HepG2 (cell line): ENCODE data around the gene SCNM1. TPM values are rescaled to one million over a fixed set of nuclear protein-coding genes. Genes with fewer than 3 reads are reported as not detected.
A peak's percentile ranks its signal among the peaks of the same experiment; 100 is the strongest.

Experiments
- BRD4 ChIP-seq: sonication (generic); formaldehyde crosslinking; IDR thresholded peaks from 2 replicates; pipeline ENCODE4 v1.4.0; 2020; ENCODE audit warnings: missing genetic modification reagents
- CCAR2 ChIP-seq: fragments of 200-400 bp; formaldehyde crosslinking; optimal IDR thresholded peaks from 2 replicates; pipeline ENCODE3; 2018; ENCODE audit warnings: low read depth, mild to moderate bottlenecking, low read length, moderate library complexity
- HDAC6 ChIP-seq: fragments of 200-600 bp; sonication (generic); IDR thresholded peaks from 2 replicates; pipeline ENCODE4 v1.7.0; 2017; ENCODE audit warnings: mild to moderate bottlenecking, antibody characterized with exemption, low read length, low read depth
- KAT2B ChIP-seq: fragments of 150-350 bp; IDR thresholded peaks from 2 replicates; pipeline ENCODE4 v1.6.1; 2014; ENCODE audit warnings: low read depth, low read length, borderline replicate concordance
- KLF16 ChIP-seq, 2 experiments: sonication (generic) in 1 of 2; formaldehyde crosslinking in 1 of 2; IDR thresholded peaks; 2 replicates each; pipeline versions ENCODE4 v1.6.1 to v1.8.0; 2016 to 2023; ENCODE audit warnings: missing genetic modification reagents in 2 of 2, missing compliant biosample characterization in 1 of 2
- KLF9 ChIP-seq: IDR thresholded peaks from 2 replicates; pipeline ENCODE4 v1.6.1; 2016; ENCODE audit warnings: low read depth
- KMT2B ChIP-seq: IDR thresholded peaks from 2 replicates; pipeline ENCODE4 v1.6.1; 2016; ENCODE audit warnings: missing genetic modification reagents, missing compliant biosample characterization
- MTF2 ChIP-seq: sonication (generic); formaldehyde crosslinking; IDR thresholded peaks from 2 replicates; pipeline ENCODE4 v1.5.0; 2020; ENCODE audit warnings: missing genetic modification reagents, borderline replicate concordance
- PAF1 ChIP-seq: IDR thresholded peaks from 2 replicates; pipeline ENCODE4 v1.6.1; 2016; ENCODE audit warnings: missing genetic modification reagents, missing compliant biosample characterization
- PHF5A ChIP-seq: IDR thresholded peaks from one replicate; pipeline ENCODE4 v1.6.1; 2018; ENCODE audit warnings: low read depth, missing genetic modification reagents; ENCODE audit not compliant: unreplicated experiment
- PHF8 ChIP-seq: sonication (generic); formaldehyde crosslinking; IDR thresholded peaks from 2 replicates; pipeline ENCODE4 v1.5.0; 2020; ENCODE audit warnings: missing genetic modification reagents
- REXO4 ChIP-seq: sonication (generic); formaldehyde crosslinking; IDR thresholded peaks from 2 replicates; pipeline ENCODE4 v1.8.0; 2022; ENCODE audit warnings: missing genetic modification reagents, mild to moderate bottlenecking, borderline replicate concordance
- ZNF720 ChIP-seq: sonication (generic); formaldehyde crosslinking; IDR thresholded peaks from 2 replicates; pipeline ENCODE4 v1.4.0; 2020; ENCODE audit warnings: missing genetic modification reagents
- ZNF83 ChIP-seq: sonication (generic); formaldehyde crosslinking; IDR thresholded peaks from 2 replicates; pipeline ENCODE4 v1.4.0; 2020; ENCODE audit warnings: missing genetic modification reagents, mild to moderate bottlenecking, borderline replicate concordance
- ZXDC ChIP-seq: sonication (generic); formaldehyde crosslinking; IDR thresholded peaks from 2 replicates; pipeline ENCODE4 v1.5.0; 2020; ENCODE audit warnings: mild to moderate bottlenecking, missing genetic modification reagents
- polyA plus RNA-seq, 8 experiments: library from polyadenylated mRNA; depleted of rRNA in 3 of 8; stranded (reverse) in 7 of 8; unstranded in 1 of 8; fragments of >200 nt; fragmentation: Illumina TruSeq in 4 of 8; extraction: Trizol in 4 of 8; gene quantifications; 2 replicates each; pipeline versions ENCODE4 v1.2.1 to v1.2.3, GENCODE V29; 2011 to 2016; ENCODE audit warnings: low read depth in 4 of 8, missing spikeins in 1 of 8, mixed read lengths in 1 of 8; ENCODE audit not compliant: insufficient read depth in 1 of 8
- total RNA-seq, 5 experiments: library from RNA; depleted of rRNA; stranded (reverse); fragments of >200 nt; fragmentation: Illumina TruSeq; extraction: Trizol; gene quantifications; 2 replicates each; pipeline ENCODE4 v1.2.3, GENCODE V29; 2016; ENCODE audit warnings: low read depth in 1 of 5
- TF ChIP-seq, protein P1 (sequence below): sonication (generic); formaldehyde crosslinking; IDR thresholded peaks from 2 replicates; pipeline ENCODE4 v1.4.0; 2020; ENCODE audit warnings: missing genetic modification reagents, borderline replicate concordance
- TF ChIP-seq, protein P2 (sequence below): sonication (generic); formaldehyde crosslinking; IDR thresholded peaks from 2 replicates; pipeline ENCODE4 v1.4.0; 2020; ENCODE audit warnings: mild to moderate bottlenecking, missing genetic modification reagents

Gene SCNM1
- total and polyA plus RNA-seq, 2 of the 13 experiments (the other 11 are each of a cell fraction or from before 2014, with no cell fraction given): 16.3 to 31.5 TPM

- TF ChIP-seq, protein P1, sequence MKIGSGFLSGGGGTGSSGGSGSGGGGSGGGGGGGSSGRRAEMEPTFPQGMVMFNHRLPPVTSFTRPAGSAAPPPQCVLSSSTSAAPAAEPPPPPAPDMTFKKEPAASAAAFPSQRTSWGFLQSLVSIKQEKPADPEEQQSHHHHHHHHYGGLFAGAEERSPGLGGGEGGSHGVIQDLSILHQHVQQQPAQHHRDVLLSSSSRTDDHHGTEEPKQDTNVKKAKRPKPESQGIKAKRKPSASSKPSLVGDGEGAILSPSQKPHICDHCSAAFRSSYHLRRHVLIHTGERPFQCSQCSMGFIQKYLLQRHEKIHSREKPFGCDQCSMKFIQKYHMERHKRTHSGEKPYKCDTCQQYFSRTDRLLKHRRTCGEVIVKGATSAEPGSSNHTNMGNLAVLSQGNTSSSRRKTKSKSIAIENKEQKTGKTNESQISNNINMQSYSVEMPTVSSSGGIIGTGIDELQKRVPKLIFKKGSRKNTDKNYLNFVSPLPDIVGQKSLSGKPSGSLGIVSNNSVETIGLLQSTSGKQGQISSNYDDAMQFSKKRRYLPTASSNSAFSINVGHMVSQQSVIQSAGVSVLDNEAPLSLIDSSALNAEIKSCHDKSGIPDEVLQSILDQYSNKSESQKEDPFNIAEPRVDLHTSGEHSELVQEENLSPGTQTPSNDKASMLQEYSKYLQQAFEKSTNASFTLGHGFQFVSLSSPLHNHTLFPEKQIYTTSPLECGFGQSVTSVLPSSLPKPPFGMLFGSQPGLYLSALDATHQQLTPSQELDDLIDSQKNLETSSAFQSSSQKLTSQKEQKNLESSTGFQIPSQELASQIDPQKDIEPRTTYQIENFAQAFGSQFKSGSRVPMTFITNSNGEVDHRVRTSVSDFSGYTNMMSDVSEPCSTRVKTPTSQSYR (CRISPR knock-in tag): no peak
- no peak for TF ChIP-seq PHF5A
- TF ChIP-seq ZXDC (CRISPR knock-in tag): no peak
- no peak for TF ChIP-seq PAF1 (CRISPR knock-in tag)
- TF ChIP-seq BRD4: no peak; the same call in 1 of the 2 replicates
- TF ChIP-seq PHF8: peak; percentile 59; the same call in 1 of the 2 replicates
- no peak for TF ChIP-seq ZNF720
- 0 out of 2 replicates have a peak, but pooled peaks have one; percentile 43 for TF ChIP-seq KLF9 (CRISPR knock-in tag)
- TF ChIP-seq KLF16 (CRISPR knock-in tag; IDR thresholded peaks at IDR 0.05): no peak
- no peak for TF ChIP-seq MTF2 (CRISPR knock-in tag)
- TF ChIP-seq CCAR2: no peak
- no peak for TF ChIP-seq KMT2B (CRISPR knock-in tag)
- TF ChIP-seq REXO4 (CRISPR knock-in tag): no peak
- TF ChIP-seq KAT2B: no peak
- TF ChIP-seq, protein P2, sequence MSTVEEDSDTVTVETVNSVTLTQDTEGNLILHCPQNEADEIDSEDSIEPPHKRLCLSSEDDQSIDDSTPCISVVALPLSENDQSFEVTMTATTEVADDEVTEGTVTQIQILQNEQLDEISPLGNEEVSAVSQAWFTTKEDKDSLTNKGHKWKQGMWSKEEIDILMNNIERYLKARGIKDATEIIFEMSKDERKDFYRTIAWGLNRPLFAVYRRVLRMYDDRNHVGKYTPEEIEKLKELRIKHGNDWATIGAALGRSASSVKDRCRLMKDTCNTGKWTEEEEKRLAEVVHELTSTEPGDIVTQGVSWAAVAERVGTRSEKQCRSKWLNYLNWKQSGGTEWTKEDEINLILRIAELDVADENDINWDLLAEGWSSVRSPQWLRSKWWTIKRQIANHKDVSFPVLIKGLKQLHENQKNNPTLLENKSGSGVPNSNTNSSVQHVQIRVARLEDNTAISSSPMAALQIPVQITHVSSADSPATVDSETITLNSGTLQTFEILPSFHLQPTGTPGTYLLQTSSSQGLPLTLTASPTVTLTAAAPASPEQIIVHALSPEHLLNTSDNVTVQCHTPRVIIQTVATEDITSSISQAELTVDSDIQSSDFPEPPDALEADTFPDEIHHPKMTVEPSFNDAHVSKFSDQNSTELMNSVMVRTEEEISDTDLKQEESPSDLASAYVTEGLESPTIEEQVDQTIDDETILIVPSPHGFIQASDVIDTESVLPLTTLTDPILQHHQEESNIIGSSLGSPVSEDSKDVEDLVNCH (CRISPR knock-in tag): no peak
- 0 out of 2 replicates have a peak, but pooled peaks have one; percentile 28 for TF ChIP-seq ZNF83 (CRISPR knock-in tag)
- TF ChIP-seq HDAC6: no peak
Observed at GRCh38 chr1:151146412-151147131, 19.4 kb upstream of the SCNM1 start, which contains the start of gene SEMA6C (continued).
